HL-60 (cell line): ENCODE results near the gene CCT4.

Experiments used
- GABPA ChIP-seq: IDR thresholded peaks from 2 replicates; pipeline ENCODE4 v1.6.1; 2012; ENCODE audit warnings: low read depth
- POLR2AphosphoS5 ChIP-seq: IDR thresholded peaks from 2 replicates; pipeline ENCODE4 v1.6.1; 2012; ENCODE audit warnings: low read depth
- SPI1 ChIP-seq: IDR thresholded peaks from 2 replicates; pipeline ENCODE4 v1.6.1; 2012; ENCODE audit warnings: low read depth, mild to moderate bottlenecking, borderline replicate concordance
- TF ChIP-seq, protein P1 (sequence below): IDR thresholded peaks from one replicate; pipeline ENCODE4 v1.5.1; 2011; ENCODE audit warnings: low read length, control low read depth, inconsistent platforms; ENCODE audit not compliant: insufficient read depth

DNA sequence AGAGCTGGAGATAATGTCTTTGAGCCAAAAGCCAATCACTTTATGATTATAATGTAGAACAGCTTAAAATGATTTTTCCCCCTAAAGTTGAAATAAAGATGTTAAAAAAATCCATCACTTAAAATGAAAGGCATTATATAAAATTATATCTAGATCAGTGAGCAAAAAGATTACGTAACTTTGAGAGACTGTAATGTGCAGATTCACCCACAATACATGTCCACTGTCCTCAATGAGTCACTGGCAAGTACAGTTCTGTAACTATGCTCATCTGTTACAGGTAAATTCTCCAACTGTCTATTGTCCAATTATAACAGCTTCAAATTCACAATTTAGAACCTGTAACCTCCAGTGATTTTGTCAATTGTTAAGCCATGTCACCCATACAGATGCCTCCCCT lies 53.6 kb downstream of the CCT4 start:
- TF ChIP-seq, protein P1, sequence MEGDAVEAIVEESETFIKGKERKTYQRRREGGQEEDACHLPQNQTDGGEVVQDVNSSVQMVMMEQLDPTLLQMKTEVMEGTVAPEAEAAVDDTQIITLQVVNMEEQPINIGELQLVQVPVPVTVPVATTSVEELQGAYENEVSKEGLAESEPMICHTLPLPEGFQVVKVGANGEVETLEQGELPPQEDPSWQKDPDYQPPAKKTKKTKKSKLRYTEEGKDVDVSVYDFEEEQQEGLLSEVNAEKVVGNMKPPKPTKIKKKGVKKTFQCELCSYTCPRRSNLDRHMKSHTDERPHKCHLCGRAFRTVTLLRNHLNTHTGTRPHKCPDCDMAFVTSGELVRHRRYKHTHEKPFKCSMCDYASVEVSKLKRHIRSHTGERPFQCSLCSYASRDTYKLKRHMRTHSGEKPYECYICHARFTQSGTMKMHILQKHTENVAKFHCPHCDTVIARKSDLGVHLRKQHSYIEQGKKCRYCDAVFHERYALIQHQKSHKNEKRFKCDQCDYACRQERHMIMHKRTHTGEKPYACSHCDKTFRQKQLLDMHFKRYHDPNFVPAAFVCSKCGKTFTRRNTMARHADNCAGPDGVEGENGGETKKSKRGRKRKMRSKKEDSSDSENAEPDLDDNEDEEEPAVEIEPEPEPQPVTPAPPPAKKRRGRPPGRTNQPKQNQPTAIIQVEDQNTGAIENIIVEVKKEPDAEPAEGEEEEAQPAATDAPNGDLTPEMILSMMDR = no peak
- TF ChIP-seq POLR2AphosphoS5 = no peak
- no peak for TF ChIP-seq SPI1
- TF ChIP-seq GABPA = no peak
